ENCODE data around the gene CHST7.

GRCh38 chrX:46611658-46612362 is 38.2 kb downstream of the CHST7 start:
- TF ChIP-seq CTCF (IDR thresholded peaks at IDR 0.05) (no peak), EZH2 (IDR thresholded peaks at IDR 0.05; ENCODE audit: borderline replicate concordance, insufficient read depth, low read depth, low read length, poor library complexity, severe bottlenecking) (no peak)
